ENCODE measurements around the gene DIDO1. TPM values are rescaled to one million over a fixed set of nuclear protein-coding genes. Genes with fewer than 3 reads are reported as not detected.

DIDO1 gene
- total and polyA plus RNA-seq, 2 of the 13 experiments (the other 11 are each of a cell fraction or from before 2014, with no cell fraction given) = 75.0 to 75.1 TPM

DNA sequence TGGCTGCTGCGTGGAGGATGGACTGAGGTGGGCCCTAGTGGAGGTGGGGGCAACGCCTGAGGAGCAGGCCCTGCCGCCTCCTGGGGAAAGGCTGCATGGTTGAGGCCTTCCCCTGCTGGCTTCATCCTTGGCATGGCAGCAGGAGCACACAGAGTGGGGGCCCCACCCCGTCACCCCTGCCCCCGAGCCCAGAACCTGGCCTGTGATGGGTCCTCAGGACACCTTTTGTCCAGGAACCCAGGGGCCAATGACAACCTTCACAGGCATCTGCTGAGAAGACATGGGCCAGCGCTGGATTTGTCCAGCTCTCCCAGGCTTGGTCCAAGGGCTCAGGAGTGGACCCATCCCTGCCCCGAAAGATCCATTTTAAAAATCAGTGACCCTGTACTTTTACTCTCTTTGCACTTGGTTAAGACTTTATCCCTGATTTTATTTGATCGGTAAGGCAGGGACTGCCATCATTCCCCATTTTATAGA lies 25.6 kb upstream of the DIDO1 start (continued):
- TF ChIP-seq, protein P1, sequence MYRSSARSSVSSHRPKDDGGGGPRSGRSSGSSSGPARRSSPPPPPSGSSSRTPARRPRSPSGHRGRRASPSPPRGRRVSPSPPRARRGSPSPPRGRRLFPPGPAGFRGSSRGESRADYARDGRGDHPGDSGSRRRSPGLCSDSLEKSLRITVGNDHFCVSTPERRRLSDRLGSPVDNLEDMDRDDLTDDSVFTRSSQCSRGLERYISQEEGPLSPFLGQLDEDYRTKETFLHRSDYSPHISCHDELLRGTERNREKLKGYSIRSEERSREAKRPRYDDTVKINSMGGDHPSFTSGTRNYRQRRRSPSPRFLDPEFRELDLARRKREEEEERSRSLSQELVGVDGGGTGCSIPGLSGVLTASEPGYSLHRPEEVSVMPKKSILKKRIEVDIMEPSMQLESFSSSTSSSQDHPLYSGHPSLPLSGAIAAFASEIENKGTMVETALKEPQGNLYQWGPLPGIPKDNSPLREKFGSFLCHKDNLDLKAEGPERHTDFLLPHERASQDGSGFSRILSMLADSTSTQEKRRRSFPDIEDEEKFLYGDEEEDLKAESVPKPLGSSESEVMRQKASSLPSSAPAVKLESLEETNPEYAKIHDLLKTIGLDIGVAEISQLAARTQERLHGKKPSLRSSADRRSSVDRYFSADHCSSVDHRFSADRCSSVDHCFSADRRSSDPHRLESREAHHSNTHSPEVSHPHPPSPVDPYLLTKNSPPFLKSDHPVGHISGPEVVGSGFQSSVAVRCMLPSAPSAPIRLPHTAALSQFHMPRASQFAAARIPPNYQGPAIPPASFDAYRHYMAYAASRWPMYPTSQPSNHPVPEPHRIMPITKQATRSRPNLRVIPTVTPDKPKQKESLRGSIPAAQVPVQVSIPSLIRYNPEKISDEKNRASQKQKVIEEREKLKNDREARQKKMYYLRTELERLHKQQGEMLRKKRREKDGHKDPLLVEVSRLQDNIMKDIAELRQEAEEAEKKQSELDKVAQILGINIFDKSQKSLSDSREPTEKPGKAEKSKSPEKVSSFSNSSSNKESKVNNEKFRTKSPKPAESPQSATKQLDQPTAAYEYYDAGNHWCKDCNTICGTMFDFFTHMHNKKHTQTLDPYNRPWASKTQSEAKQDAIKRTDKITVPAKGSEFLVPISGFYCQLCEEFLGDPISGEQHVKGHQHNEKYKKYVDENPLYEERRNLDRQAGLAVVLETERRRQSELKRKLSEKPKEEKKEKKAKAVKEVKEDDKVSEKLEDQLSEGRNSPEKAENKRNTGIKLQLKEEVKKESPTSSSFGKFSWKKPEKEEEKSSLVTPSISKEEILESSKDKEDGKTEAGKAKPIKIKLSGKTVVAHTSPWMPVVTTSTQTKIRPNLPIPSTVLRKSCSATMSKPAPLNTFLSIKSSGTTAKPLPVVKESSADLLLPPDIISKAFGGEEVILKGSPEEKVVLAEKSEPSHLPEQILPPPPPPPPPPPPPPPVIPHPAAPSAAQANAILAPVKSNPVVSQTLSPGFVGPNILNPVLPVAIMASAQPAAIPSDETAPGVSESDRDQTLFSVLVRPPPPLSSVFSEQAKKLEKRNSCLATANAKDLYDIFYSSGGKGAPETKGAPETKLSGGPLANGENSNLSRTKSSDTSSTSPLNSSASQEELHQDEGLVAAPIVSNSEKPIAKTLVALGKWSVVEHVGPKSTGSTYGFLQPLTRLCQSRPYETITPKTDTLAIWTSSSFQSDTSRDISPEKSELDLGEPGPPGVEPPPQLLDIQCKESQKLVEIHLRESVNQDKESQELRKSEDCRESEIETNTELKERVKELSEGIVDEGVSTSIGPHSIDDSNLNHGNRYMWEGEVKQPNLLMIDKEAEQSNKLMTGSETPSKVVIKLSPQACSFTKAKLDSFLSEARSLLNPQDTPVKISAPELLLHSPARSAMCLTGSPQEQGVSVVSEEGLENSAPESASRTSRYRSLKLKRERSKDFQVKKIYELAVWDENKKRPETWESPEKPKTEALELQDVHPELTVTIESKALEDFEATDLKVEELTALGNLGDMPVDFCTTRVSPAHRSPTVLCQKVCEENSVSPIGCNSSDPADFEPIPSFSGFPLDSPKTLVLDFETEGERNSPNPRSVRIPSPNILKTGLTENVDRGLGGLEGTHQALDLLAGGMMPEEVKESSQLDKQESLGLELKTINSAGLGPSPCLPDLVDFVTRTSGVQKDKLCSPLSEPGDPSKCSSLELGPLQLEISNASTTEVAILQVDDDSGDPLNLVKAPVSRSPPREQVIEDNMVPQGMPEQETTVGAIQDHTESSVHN (CRISPR knock-in tag; IDR thresholded peaks at IDR 0.05) = no peak
- no peak for TF ChIP-seq PHF8 (CRISPR knock-in tag; IDR thresholded peaks at IDR 0.05)
- no peak for TF ChIP-seq ZNF451 (CRISPR knock-in tag; IDR thresholded peaks at IDR 0.05)
- TF ChIP-seq NFYC (CRISPR knock-in tag; IDR thresholded peaks at IDR 0.05) = no peak
- TF ChIP-seq, protein P2, sequence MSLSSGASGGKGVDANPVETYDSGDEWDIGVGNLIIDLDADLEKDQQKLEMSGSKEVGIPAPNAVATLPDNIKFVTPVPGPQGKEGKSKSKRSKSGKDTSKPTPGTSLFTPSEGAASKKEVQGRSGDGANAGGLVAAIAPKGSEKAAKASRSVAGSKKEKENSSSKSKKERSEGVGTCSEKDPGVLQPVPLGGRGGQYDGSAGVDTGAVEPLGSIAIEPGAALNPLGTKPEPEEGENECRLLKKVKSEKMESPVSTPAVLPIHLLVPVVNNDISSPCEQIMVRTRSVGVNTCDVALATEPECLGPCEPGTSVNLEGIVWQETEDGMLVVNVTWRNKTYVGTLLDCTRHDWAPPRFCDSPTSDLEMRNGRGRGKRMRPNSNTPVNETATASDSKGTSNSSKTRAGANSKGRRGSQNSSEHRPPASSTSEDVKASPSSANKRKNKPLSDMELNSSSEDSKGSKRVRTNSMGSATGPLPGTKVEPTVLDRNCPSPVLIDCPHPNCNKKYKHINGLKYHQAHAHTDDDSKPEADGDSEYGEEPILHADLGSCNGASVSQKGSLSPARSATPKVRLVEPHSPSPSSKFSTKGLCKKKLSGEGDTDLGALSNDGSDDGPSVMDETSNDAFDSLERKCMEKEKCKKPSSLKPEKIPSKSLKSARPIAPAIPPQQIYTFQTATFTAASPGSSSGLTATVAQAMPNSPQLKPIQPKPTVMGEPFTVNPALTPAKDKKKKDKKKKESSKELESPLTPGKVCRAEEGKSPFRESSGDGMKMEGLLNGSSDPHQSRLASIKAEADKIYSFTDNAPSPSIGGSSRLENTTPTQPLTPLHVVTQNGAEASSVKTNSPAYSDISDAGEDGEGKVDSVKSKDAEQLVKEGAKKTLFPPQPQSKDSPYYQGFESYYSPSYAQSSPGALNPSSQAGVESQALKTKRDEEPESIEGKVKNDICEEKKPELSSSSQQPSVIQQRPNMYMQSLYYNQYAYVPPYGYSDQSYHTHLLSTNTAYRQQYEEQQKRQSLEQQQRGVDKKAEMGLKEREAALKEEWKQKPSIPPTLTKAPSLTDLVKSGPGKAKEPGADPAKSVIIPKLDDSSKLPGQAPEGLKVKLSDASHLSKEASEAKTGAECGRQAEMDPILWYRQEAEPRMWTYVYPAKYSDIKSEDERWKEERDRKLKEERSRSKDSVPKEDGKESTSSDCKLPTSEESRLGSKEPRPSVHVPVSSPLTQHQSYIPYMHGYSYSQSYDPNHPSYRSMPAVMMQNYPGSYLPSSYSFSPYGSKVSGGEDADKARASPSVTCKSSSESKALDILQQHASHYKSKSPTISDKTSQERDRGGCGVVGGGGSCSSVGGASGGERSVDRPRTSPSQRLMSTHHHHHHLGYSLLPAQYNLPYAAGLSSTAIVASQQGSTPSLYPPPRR (CRISPR knock-in tag; IDR thresholded peaks at IDR 0.05; ENCODE audit: borderline replicate concordance) = no peak
- TF ChIP-seq, protein P3, sequence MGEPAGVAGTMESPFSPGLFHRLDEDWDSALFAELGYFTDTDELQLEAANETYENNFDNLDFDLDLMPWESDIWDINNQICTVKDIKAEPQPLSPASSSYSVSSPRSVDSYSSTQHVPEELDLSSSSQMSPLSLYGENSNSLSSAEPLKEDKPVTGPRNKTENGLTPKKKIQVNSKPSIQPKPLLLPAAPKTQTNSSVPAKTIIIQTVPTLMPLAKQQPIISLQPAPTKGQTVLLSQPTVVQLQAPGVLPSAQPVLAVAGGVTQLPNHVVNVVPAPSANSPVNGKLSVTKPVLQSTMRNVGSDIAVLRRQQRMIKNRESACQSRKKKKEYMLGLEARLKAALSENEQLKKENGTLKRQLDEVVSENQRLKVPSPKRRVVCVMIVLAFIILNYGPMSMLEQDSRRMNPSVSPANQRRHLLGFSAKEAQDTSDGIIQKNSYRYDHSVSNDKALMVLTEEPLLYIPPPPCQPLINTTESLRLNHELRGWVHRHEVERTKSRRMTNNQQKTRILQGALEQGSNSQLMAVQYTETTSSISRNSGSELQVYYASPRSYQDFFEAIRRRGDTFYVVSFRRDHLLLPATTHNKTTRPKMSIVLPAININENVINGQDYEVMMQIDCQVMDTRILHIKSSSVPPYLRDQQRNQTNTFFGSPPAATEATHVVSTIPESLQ (CRISPR knock-in tag; conservative IDR thresholded peaks at IDR 0.05) = no peak

Measured in HepG2 (cell line).